NCI-H2196 treated with DMSO at 0.1 percent for 48 hours (cell line): ENCODE measurements around the gene DLG3.
"Not testable (repeated sequence)": the region's sequence is repeated elsewhere in the genome, so short reads cannot be mapped to it uniquely, and the experiment has no call there.

ENCODE experiments used
- DNase-seq: peaks from one replicate; lab custom pipeline; 2025; ENCODE audit not compliant: unreplicated experiment; lab: John Stamatoyannopoulos, UW

Gene DLG3

DNA sequence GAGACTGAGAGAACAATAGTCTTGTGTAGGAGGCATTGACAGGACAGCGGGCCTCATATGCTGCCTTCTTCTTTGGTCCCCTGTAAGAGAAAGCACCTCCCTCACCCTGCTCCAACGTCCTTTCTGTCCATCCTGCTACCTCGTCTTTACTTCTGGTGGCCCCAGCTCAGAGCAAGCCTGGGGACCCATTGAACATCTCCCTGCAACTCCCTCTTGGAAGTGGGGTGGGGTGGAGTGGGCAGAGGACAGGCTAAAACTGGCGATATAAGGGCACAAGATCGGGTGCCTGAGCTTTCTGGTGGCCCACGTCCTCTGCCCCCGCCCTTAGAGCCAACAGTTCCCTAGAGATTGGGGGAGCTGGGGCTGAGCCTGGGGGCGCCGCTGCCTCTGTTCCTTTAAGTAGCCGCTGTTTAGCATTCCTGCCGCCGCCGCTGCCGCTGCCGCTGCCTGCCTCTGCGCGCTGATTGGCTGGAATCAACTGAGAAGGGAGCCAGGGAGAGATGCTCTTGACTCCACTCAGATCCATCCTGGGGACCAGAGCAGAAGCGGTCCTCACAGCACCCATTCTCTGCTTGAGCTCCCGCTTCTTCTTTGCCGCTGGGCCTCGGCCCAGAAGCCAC is at the start of gene DLG3:
Gene DLG3, plus strand, starts transcription at position 510 of the 620 bp plus-strand sequence. CDS start 367 bp downstream, outside the sequence.
- no peak for DNase-seq

DNA sequence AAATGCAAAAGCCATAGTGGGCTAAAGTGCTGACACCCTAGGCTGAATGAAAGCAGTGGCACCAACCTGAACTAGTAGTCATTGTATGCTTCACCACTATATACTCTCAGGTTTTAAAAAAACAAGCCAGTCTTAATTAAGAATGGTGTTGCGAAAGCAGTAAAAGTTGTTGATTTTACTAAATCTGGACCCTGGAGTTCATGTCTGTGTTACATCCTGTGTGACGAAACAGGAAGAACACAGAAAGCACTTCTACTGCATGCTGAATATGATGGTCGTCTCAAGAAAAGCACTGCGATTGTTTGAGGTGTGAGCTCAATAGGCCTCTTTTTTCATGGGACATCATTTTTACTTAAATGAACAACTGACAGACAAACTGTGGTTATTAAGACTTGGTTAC is 45.7 kb upstream of the DLG3 start:
- DNase-seq = no peak

DNA sequence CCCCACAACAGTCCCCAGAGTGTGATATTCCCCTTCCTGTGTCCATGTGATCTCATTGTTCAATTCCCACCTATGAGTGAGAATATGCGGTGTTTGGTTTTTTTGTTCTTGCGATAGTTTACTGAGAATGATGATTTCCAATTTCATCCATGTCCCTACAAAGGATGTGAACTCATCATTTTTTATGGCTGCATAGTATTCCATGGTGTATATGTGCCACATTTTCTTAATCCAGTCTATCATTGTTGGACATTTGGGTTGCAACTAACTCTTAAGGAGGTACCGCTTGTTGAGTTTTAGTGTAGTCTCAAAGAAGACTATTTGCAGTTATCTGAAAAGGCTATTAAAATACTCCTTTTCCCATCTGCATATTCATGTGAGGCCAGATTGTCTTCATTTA is 44.5 kb upstream of the DLG3 start:
- DNase-seq = not testable (repeated sequence)

DNA sequence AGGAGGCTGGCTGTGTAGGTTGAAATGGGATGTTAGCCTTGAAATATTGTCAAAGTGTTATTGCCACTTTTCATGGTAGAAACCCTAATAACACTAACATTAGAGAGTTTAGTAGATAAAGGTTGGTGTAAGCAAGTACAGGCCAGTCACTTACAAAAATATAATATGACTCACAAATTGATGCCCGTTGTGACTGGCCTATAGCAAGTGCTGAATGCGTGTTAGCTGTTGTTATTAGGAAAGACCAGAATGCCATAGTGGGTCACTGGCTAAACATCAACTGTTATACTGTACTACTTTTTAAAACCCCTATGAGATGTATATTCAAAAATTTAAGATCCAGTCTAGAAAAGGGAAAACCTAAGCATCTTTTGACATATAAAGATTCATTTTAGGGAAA is 41.9 kb upstream of the DLG3 start:
- no peak for DNase-seq

DNA sequence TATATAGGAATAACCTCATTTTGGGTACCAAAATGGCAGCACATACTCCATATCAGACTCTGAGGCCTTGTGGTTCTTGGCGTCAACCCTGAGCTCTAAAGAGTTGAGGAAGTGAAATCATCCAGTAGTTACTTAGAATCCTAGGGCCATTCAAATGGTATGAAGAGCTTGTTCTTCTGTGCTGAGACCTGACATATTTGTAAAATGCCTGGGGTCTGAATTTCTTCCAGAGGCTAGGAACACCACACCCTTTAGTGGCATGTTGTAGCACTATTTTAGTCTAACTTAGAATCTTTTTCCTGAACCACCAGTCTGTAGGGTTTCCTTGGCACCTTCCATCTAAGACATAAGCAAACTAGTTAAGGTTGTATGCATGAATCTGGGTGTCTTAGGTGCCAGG is 39.6 kb upstream of the DLG3 start:
- no peak for DNase-seq

DNA sequence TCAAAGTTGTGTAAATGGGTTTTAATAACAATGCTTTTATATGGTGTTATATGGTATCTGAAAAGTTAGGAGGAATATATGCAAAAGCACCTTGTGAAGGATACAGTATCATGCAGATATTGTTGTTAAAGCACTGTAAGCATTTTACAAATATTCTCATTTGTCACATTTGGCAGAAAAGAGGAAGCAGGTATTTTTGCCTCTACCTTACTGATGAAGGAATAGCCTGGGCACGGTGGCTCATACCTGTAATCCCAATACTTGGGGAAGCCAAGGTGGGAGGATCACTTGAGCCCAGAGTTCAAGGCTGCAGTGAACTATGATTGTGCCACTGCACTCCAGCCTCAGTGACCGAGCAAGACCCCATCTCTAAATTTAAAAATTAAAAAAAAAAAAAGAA is 33.7 kb upstream of the DLG3 start:
- DNase-seq = no peak

DNA sequence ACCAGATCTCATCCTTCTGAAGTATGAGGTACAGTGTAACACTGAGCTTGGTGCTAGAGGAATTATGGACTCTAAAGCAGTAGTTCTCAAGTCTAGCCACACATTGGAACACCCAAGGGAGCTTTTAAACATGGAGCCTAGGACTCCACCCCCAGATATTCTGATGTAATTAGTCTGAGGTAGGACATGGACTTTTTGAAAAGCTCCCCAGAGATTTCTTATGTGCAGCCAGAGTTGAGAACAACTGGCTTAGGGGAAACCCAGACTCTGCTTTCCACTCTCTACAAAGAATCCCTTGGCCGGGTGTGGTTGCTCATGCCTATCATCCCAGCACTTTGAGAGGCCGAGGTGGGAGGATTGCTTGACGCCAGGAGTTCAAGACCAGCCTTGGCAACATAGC is 33.2 kb upstream of the DLG3 start:
- no peak for DNase-seq

DNA sequence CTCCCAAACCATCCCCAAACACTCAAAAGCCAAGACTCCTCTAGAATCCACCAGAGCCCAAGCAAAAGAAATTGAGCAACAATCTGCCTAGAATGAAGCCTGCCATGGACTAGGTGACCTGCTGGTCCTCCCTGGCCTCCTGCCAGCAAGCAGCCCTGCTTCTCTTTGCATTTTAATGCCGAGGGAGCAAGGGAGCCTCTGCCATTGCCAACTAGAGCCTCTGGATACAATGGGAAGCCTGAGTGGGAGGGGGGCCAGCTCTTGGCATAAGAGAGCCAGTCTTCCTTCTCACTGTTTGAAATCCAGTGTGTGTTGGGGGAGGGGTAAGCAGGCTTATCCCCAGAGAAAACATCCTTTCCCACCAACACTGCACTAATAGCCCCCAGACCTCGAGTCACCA is 23.0 kb upstream of the DLG3 start:
- no peak for DNase-seq

DNA sequence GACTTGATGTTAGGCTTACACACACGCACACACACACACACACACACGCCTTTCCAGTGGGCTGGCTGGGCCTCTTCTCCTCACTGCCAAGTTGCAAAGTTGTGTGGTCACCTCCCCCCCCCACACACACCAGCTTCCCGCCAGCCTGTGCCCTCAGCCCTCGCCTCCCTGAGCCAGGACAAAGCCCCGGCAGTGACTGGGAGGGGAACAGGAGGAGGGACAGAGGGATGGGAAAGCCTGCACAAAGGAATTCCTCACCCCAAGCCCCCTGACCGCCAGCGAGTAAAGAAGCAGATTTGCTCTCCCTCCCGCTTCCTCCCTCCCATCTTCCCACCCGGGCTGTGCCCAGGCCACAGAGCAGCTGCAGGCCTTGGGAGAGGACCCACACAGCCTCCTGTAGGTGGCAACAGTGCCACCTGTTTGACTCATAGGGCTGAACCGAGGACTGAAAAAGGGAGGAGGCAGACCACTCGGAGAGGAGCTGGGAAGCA is 21.7 kb upstream of the DLG3 start, which contains the start of gene GDPD2:
Gene GDPD2, plus strand, starts transcription at position 464 of the 491 bp plus-strand sequence. CDS start 1,671 bp downstream, outside the sequence.
- peak; percentile 16 for DNase-seq

DNA sequence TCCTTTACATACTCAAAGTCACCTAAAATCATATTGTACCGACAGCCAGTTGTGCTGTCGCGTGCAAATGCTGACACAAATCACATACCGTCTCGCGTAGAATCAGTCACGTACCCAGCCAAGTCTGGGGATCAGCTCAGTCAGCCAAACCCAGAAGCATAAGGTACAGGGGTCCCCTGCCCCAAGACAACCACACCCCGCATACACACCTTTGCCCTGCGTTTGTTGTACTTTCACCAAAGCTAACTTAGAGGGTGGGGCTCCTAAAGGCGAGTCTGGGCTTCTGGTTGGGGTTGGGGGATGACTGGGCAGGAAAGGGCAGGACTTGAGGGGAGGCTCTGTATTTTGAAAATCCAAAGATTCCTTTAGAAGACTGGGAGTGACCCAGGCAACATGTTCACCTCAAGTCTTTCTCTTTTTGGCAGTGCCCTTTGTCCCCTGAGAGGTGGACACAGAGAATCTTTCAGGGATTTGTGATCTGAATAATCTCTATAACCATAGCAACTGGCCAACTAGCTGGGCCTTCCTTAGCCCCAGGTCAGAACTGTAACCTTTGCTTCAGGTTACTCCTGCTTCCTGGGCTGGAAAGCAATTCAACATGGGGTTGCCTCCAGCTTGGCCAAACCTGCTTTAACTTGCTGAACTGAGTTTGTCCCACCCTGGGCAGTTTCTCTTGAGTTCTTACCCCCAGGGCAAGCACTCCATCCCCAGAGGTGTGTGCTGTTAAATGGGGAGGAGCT is 20.5 kb upstream of the DLG3 start:
- no peak for DNase-seq

DNA sequence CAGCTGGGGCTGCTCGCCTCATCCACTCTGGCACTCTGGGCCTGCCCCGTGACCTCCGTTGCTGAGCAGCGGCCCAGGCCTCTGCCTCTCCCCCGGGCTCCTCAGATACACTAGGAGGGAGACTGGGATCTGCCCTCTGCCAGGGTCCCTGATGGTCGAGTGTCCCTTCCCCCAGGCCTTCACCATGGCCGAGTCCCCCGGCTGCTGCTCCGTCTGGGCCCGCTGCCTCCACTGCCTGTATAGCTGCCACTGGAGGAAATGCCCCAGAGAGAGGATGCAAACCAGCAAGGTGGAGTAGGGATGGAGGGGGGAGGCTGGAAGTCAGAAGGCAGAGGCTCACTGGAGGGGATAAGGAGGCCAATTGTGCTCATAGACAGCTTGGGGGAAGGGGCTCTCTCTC is 19.8 kb upstream of the DLG3 start:
- no peak for DNase-seq

DNA sequence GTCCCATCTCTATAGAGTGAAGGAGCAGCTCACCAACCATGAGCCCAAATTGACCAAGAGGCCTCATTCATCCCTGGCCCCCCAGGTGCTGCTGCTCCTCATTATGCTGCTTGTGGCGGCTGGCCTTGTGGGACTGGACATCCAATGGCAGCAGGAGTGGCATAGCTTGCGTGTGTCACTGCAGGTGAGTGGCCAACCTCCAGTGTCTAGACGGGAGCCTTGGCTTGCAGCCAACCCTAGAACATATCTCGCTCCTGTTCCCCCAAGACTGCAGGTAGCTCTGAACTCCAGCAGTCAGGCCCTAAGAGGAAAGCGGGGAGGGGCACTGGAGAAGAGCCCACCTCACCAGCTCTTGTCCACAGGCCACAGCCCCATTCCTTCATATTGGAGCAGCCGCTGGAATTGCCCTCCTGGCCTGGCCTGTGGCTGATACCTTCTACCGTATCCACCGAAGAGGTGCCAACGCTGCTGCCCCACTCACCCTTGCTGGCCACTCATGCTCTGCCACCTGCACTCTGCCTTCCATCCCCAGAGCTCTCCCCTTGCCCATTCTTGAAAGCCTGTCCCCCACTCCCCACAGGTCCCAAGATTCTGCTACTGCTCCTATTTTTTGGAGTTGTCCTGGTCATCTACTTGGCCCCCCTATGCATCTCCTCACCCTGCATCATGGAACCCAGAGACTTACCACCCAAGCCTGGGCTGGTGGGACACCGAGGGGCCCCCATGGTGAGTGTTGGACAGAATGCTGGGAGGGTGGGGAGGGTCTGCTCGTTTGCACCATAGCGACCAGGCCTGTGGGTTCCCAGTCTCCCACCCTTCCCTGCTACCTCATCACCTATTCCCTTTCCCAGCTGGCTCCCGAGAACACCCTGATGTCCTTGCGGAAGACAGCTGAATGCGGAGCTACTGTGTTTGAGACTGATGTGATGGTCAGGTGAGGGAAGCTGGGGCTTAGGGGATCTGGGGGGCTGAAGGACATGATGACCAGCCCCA is 18.1 kb upstream of the DLG3 start:
- DNase-seq = no peak

DNA sequence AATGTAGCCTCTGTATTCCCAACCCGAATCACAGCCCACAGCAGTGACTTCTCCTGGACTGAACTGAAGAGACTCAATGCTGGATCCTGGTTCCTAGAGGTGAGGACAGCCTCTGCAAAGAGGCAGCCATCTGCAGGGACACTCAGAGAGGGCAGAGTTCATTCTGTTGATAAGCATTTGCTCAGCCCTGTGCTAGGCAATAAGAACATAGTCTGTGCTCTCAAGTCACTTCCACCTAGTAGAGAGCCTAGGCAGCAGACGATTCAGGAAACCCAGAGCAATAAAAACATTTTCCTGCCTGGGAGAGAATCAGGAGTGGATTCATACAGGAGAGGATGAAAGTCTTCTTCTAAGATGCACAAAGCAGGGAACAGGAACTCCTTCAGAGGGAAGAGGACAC is 17.3 kb upstream of the DLG3 start:
- DNase-seq = no peak

DNA sequence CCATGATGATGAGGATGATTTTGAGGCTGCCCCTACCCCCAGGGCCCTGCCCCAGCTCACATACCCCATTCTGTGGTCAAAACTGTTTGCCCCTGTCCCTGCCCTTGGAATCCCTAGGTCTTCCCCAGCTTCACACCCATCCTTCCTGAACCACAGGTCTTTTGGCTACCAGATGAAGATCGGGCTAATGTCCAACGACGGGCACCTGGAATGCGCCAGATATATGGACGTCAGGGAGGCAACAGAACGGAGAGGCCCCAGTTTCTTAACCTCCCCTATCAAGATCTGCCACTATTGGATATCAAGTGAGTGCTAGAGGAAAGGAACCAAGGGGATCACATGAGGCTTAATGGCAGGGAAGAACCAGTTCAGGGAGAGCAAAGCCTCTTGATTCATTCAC is 14.9 kb upstream of the DLG3 start:
- DNase-seq = no peak

DNA sequence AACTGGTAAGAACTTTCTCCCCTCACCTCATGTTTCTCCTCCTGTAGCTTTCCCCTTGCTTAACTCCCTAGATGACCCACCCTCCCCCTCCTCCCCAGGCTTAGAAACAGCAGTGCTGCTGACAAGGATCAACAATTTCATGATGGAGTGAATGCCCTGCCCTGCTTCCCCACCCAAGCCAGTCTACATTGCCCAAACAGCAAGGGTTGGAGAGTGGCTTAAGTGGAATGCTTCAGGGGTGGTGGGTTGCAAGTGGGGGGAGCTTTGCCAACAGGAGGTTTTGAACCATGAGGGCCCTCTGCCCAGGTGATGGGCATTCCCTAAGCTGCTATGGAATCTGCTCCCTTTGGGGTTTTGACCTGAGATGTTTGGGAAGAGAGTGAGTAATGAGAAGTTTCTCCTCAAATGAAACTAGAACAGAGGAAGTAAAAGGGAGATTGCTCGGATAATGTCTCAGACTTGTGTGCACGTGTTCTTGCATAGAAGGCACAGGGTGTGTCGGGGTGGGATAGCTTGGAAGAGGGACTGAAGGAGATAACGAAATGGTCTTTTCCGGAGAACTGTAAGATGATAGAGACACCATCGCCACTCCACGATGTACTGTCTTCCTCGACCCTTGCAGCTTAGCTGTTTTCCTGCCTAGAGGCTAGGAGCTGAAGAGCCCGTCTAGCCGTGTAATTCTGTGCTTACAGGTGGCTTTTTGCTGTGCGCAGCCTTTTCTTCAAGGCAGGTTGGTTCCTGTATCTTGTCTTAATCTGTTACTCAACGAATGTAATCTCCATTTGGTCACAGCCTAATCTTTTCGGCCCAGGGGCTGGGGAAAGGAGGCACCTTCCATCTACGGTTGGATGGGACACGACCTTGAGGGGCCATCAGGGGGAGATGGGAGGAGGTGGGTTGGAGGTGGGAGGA is 11.4 kb upstream of the DLG3 start:
- DNase-seq = no peak

DNA sequence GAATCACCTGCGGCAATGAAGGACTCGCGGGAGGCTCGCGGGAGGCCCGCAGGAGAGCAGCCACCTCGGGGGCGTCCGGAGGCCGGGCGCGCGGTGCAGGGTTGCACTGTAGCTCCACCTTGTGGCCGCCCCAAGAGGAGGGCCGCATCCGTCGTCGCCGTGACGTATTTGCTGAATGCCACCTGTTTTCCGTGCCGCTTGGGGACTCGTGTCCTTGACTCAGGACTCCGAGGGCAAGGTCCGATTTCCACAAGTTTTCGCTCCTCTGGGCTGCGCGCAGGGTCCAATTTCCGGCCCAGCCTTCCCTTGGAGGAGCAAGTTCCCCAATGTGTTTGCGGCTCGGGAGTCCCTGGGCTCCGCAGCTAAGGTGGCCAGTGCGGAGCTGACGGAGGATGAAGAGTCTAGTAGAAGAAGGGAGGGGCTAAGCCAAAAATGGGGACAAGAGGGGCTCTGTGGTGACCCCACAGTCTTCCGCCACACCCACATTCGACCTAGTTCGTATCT is 10.7 kb upstream of the DLG3 start:
- DNase-seq = peak; percentile 53

DNA sequence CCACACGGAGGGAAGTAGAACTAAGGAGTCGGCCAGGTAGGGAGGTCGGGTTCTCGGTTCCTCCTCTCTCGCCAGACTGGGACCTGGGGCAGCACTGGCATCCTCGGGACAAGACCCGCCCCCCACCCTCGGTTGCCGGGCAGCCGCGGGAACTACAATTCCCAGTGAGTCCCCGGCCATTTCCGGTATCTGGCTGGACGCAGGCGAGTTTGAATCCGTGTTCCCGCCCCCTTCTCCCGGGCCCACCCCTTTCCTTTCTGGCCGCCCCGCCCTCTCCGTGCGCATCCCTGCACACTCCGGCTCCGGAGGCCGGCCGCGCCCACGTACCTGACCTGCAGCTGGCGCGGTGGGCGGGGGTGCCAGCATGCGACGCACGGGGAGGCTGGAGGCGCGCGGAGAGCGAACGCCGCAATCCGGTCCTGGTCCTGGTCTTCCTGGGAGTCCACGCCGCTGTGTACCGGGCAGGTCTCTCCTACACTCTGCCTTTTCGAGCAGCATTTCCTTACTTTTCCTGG is 10.2 kb upstream of the DLG3 start:
- DNase-seq = peak; percentile 83

DNA sequence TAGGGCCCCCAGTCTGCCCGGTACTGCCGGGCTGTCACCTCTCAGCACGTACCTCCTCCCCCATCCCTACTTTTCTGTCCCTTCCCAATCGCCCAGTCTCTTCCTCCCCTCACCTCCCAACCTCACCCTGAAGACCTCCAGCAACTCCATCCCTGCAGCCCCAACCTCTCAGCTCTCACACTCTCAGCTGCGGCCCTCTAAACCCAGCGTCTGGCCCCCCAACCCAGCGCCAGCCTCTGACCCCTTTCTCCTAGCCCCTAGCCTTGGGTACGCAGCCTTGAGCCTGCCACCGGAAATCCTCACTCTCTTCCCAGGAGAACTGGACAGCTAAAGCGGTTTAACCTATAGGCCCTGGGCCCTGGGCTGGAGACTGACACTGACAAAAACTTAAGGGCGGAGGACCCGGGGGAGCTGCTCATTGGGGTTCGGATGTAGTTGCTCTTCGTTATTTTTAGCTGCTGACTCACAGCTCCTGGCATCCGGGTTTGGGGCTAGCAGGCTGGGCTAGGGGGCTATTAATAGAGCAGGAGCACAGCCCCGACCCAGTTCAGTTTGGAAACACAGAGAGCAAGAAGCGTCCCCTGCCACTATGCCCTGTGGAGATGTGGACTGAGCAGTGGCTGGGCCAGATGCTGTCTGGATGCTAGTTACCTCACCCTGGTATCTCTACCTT is 9.6 kb upstream of the DLG3 start:
- DNase-seq = no peak

DNA sequence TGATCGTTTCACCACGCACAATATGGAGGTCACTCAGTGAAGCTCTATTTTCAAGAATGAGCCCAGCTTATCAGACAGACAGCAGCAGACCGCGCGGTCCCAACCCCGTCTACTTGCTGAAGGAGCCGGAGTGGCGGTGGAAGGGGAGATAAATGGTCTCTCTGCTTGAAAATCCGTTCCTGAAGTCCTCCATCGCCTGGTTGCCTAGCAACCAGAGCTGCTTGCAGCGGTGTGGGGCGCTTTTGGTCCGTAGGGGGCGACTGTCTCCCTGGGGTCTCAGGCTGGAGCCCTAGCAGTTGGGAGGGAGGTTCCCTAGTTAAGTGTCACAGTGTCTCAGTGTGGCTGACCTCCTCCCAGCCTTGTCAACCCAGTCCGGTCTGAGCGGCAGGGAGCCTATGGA is 8.3 kb upstream of the DLG3 start:
- DNase-seq = no peak
